Ascending aorta (tissue), 2 donors: ENCODE data around the gene SSH3. TPM values are rescaled to one million over a fixed set of nuclear protein-coding genes. Genes with fewer than 3 reads are reported as not detected.
A peak's percentile ranks its signal among the peaks of the same experiment; 100 is the strongest.

ENCODE experiments used
- DNase-seq, 2 donors: peaks; one replicate each; pipeline ENCODE4 v3.0.0-alpha.2; 2019; ENCODE audit warnings: low spot score in 2 of 2
- H3K27ac ChIP-seq, 2 donors: fragments of 200-600 bp; sonication (generic); one replicate each; pipeline ENCODE4 v1.5.1; 2016 to 2017; ENCODE audit warnings: mild to moderate bottlenecking in 1 of 2
- H3K27me3 ChIP-seq: fragments of 200-600 bp; sonication (generic); one replicate; pipeline ENCODE4 v1.5.1; 2017
- H3K36me3 ChIP-seq, 2 donors: fragments of 200-600 bp; sonication (generic); one replicate each; pipeline ENCODE4 v1.5.1; 2016
- H3K4me1 ChIP-seq, 2 donors: fragments of 200-600 bp; sonication (generic); one replicate each; pipeline ENCODE4 v1.5.1; 2016 to 2017; ENCODE audit warnings: mild to moderate bottlenecking in 1 of 2
- H3K4me3 ChIP-seq, 2 donors: fragments of 200-600 bp; sonication (generic); one replicate each; pipeline ENCODE4 v1.5.1; 2016 to 2017; ENCODE audit warnings: mild to moderate bottlenecking in 1 of 2
- H3K9me3 ChIP-seq, 2 donors: fragments of 200-600 bp; sonication (generic); one replicate each; pipeline ENCODE4 v1.5.1; 2016
- CTCF ChIP-seq, 3 experiments: fragments of 200-600 bp in 2 of 3; fragments of 450-650 bp in 1 of 3; sonication (generic) in 2 of 3; IDR thresholded peaks; one replicate each; pipeline ENCODE4 v1.5.1; 2016 to 2019; ENCODE audit warnings: antibody characterized with exemption in 3 of 3, mild to moderate bottlenecking in 1 of 3, moderate library complexity in 1 of 3
- intact Hi-C: fragments of 100-400 bp; cut with DNase I; formaldehyde crosslinking; loops from one replicate; pipeline ENCODE4 v1.15.1; 2023
- total RNA-seq: library from RNA; depleted of rRNA; stranded (reverse); fragments of >200 nt; gene quantifications from one replicate; pipeline ENCODE4 v1.1.0, GENCODE V29; 2016

Gene SSH3
- total RNA-seq, 1 donor from 2014 or later: 30.9 TPM

GRCh38 chr11:67347964-67348749 lies 44.8 kb downstream of the SSH3 start:
- no peak for TF ChIP-seq CTCF (IDR thresholded peaks at IDR 0.05)
- DNase-seq: no peak
- intact Hi-C loops: no loop called here

GRCh38 chr11:67349036-67349435 lies 45.7 kb downstream of the SSH3 start:
- H3K27ac ChIP-seq: peak overlapping the region in 1 of 2 donors; percentile 31
- H3K4me1 ChIP-seq: peaks cover 4 to 22% of the 10 kb centered on the region in 2 donors
- no peaks in the 10 kb centered on the region for H3K36me3 ChIP-seq
- no peaks in the 10 kb centered on the region for H3K27me3 ChIP-seq
- no peak overlapping the region for H3K4me3 ChIP-seq
- no peaks in the 10 kb centered on the region for H3K9me3 ChIP-seq
- no peak for TF ChIP-seq CTCF (IDR thresholded peaks at IDR 0.05)
- no peak for DNase-seq
- intact Hi-C loops: no loop called here

More at GRCh38 chr11:67347964-67348749, 44.8 kb downstream of the SSH3 start:
- no peaks in the 10 kb centered on the region for H3K36me3 ChIP-seq
- no peak overlapping the region for H3K27ac ChIP-seq
- no peak overlapping the region for H3K4me3 ChIP-seq
- no peaks in the 10 kb centered on the region for H3K9me3 ChIP-seq
- H3K4me1 ChIP-seq: peaks cover 4 to 20% of the 10 kb centered on the region in 2 donors
- H3K27me3 ChIP-seq: no peaks in the 10 kb centered on the region

GRCh38 chr11:67349457-67349856 lies 46.1 kb downstream of the SSH3 start:
- H3K27ac ChIP-seq: peak overlapping the region in 1 of 2 donors; percentile 31
- TF ChIP-seq CTCF (IDR thresholded peaks at IDR 0.05): no peak
- H3K36me3 ChIP-seq: no peaks in the 10 kb centered on the region
- peaks cover 4 to 25% of the 10 kb centered on the region in 2 donors for H3K4me1 ChIP-seq
- no peaks in the 10 kb centered on the region for H3K27me3 ChIP-seq
- intact Hi-C loops: no loop called here
- H3K9me3 ChIP-seq: no peaks in the 10 kb centered on the region
- no peak overlapping the region for H3K4me3 ChIP-seq
- DNase-seq: no peak

GRCh38 chr11:67349928-67350465 lies 46.7 kb downstream of the SSH3 start:
- intact Hi-C loops: no loop called here
- no peak overlapping the region for H3K4me3 ChIP-seq
- H3K27me3 ChIP-seq: no peaks in the 10 kb centered on the region
- no peak overlapping the region for H3K27ac ChIP-seq
- TF ChIP-seq CTCF (IDR thresholded peaks at IDR 0.05): no peak
- H3K4me1 ChIP-seq: peaks cover 5 to 29% of the 10 kb centered on the region in 2 donors
- no peak for DNase-seq
- H3K9me3 ChIP-seq: no peaks in the 10 kb centered on the region
- no peaks in the 10 kb centered on the region for H3K36me3 ChIP-seq

DNA sequence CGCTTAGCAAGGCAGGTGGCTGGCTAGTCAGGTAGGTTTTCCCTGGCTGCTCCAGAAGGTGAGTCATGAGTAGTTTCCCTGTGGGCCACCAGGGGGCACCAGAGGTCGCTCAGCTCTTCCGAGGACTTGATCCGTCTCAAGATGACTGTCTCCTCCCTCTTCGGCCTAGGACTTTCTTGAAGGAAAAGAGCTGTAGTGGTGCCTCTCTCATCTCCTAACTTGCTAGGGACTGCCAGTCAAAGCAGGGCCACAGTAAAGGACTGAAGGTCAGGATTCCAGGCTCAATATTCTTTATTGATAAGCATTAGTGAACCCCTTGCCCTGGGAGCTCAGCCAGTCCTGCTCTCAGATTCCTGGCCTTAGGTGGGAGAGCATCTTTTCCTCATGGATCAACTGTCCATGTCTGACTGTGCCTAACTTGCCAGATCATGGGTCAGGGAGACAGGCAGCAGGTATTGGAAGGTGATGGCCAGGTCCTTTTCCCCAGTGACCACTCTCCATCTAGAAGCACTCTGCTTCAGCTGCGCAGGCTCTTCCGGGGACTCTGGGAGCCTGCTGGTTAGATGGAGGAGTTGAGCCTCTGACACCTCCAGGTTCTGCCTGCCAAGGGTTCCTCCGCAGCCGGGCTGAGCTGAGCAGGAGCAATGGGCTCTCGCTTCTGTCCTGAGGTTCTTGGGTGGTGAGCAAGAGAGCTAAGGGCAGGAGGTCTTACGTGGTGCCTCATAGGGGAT lies 48.1 kb downstream of the SSH3 start:
- Histone ChIP-seq H3K9me3 (no peaks in the 10 kb centered on the region), H3K36me3 (no peaks in the 10 kb centered on the region), H3K4me1 (peaks cover 20 to 44% of the 10 kb centered on the region in 2 donors), H3K27me3 (no peaks in the 10 kb centered on the region), H3K27ac (peak overlapping the region; percentile 98 to 99), H3K4me3 (peak overlapping the region; percentile 68 to 80)
- intact Hi-C loops: loop anchor here (1.0 to 2.0 kb wide), 2 partner anchors 31 to 233 kb away; partner anchors contain the start of gene KDM2A
- TF ChIP-seq CTCF (IDR thresholded peaks at IDR 0.05): peak; percentile 87 to 92 (median 88)
- peak in 1 of 2 donors; percentile 84 for DNase-seq
